ENCODE results near the gene VAPA.

GRCh38 chr18:9969247-9969646 is 55.4 kb downstream of the VAPA start:
- TF ChIP-seq CTCF (conservative IDR thresholded peaks at IDR 0.05; ENCODE audit: low read length) = no peak
- no peak for TF ChIP-seq EZH2phosphoT487 (IDR thresholded peaks at IDR 0.05; ENCODE audit: borderline replicate concordance, low read depth, low read length)
